Right cardiac atrium (tissue), 5 donors: ENCODE data around the gene AGBL4. TPM values are rescaled to one million over a fixed set of nuclear protein-coding genes. Genes with fewer than 3 reads are reported as not detected.

Experiments used
- ATAC-seq, 2 donors: fragments of 200-7000 bp; cut with Tn5 transposase; one replicate each; pipeline versions ENCODE4 v1.8.0 to v1.9.1; 2020; ENCODE audit warnings: moderate library complexity in 2 of 2, mild to moderate bottlenecking in 1 of 2
- DNase-seq, 3 donors: peaks; one replicate each; pipeline ENCODE4 v3.0.0-alpha.2; 2020
- H3K27ac ChIP-seq: one replicate; pipeline ENCODE4 v1.5.1; 2013; ENCODE audit warnings: mild to moderate bottlenecking, low read length, control low read depth, moderate library complexity
- H3K27me3 ChIP-seq: one replicate; pipeline ENCODE4 v1.6.1; 2013; ENCODE audit not compliant: control insufficient read depth, insufficient read depth
- H3K4me1 ChIP-seq: one replicate; pipeline ENCODE4 v1.6.1; 2013; ENCODE audit warnings: low read length; ENCODE audit not compliant: control insufficient read depth, insufficient read depth
- H3K4me3 ChIP-seq: one replicate; pipeline ENCODE4 v1.5.1; 2013; ENCODE audit warnings: low read length, control low read depth
- H3K9me3 ChIP-seq: one replicate; pipeline ENCODE4 v1.6.1; 2013; ENCODE audit warnings: low read length; ENCODE audit not compliant: control insufficient read depth
- WGBS: extraction: QIAGEN DNeasy Blood & Tissue Kit; methylation state at CpG from one replicate; pipeline ENCODE4 v1.1.7; 2013; 5-methylcytosine and 5-hydroxymethylcytosine counted together
- intact Hi-C, 4 donors: fragments of 100-400 bp; cut with DNase I; formaldehyde crosslinking; loops; one replicate each; pipeline versions ENCODE4 v1.11.0 to v1.14.0; 2022 to 2023
- polyA plus RNA-seq: library from polyadenylated mRNA; stranded (reverse); fragments of 200-250 nt; gene quantifications from one replicate; pipeline ENCODE4 v1.2.3, GENCODE V29; 2013
- total RNA-seq, 4 donors: library from RNA; stranded (reverse); fragmentation: NEBNext Ultra II Directional; extraction: Animal tissue kit (Norgen Biotek cat#: 25700); gene quantifications; one replicate each; pipeline ENCODE4 v1.2.1, GENCODE V29; 2021
- donor health status: healthy with polysubstance abuse.
- donor health status: DM: no; HTN: yes; CAD: no.
- donor health status: DM: no; HTN: no; CAD: no.
- donor health status: DM: no; HTN: yes; CAD: no; lungs with severe emphysema.
- donor health status: DM: yes; HTN: yes; CAD: no.

Gene AGBL4
- total and polyA plus RNA-seq, 5 donors, result 1.1 to 4.3 (median 4.0) TPM

DNA sequence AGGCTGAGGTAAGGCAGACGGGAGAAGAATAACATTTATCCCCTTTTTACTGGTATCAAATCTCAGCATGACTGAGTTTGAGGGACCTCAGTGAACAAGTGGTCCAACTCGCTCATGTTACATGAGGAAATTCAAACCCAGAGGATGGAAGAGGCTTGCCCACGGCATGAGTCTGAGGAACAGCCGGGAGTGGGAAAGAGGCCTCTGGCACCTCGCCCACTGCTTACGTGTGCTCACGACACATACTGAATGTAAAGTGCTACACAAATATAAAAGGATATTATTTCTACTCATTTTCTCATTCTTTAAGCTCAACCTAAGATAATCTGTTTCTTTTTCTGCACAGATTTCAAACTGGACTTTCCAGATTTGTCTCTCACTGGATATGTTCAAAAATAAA, 1261.8 kb downstream of the AGBL4 start:
- DNase-seq, result peak in 2 of 3 donors; percentile 22 to 62
- Histone ChIP-seq H3K4me3 (no peak overlapping the region), H3K27me3 (no peaks in the 10 kb centered on the region), H3K9me3 (no peaks in the 10 kb centered on the region), H3K4me1 (no peaks in the 10 kb centered on the region), H3K27ac (no peak overlapping the region)
- WGBS, result 73% methylated on average over 7 of the region's 7 CpGs
- intact Hi-C loops, result no loop called here
- ATAC-seq, result no peak

DNA sequence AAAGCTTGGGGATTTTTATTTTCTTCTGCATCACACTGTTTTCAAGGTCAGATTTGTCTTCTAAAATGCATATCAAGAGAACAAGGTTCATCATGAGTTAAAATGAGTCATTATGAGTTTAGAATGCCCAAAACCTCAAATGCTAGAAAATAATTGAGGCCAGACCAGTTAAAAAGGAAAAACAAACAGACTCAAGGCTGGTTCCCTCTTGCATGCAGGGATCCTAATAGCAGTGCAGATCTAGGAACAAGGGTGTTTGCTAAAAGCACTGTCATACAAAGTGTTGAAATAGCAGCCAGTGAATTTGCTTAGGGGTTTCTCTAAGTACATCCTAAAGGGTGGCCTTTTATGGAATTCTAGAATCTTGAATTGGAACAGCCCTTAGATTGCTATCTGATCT, 1262.3 kb downstream of the AGBL4 start:
- H3K4me1 ChIP-seq, result no peaks in the 10 kb centered on the region
- H3K9me3 ChIP-seq, result no peaks in the 10 kb centered on the region
- no peak for ATAC-seq
- H3K27me3 ChIP-seq, result no peaks in the 10 kb centered on the region
- H3K27ac ChIP-seq, result no peak overlapping the region
- H3K4me3 ChIP-seq, result no peak overlapping the region
- no peak for DNase-seq
- intact Hi-C loops, result no loop called here

DNA sequence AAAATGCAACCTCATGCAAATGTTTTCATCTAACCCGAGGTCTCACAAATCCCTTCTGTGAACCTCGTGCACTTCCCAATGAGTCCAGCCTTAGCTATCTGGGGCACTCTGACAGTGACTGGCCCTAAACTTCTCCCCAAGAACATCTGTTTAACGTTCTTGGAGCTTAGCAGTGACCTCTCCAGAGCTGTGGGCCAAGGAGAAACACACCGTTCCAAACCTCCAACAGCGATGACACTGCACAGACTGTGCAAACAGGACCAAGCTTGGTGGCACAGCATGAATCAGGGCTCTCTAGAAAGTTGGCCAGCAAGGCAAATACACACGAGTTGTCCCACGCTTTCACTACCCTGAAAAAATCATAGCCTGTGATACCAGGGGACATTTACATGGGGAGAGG, 1262.9 kb downstream of the AGBL4 start:
- WGBS, result 76% methylated on average over 7 of the region's 7 CpGs
- no peak overlapping the region for H3K27ac ChIP-seq
- DNase-seq, result no peak
- no peak for ATAC-seq
- no peaks in the 10 kb centered on the region for H3K4me1 ChIP-seq
- H3K9me3 ChIP-seq, result no peaks in the 10 kb centered on the region
- intact Hi-C loops, result no loop called here
- no peaks in the 10 kb centered on the region for H3K27me3 ChIP-seq
- H3K4me3 ChIP-seq, result no peak overlapping the region

DNA sequence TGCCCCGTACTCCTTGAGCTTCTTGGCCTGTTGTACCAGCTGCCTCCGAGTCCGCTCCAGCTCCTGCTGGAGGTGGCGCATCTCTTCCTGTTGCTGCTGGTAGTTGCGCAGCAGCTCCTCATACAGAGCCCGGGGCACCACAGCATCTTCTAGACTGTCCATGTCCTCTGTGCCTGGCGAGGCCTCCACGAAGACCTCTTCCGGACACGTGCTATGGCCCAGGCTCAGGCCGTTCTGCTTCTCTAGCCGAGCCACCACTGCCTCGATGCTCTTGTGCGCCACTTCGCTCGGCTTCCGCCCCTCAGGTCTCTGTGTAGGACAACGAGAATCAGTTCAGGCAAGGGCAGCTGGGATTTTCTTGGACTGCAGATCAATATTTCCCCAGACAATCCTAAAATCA, 1264.8 kb downstream of the AGBL4 start:
- DNase-seq (no peak), ATAC-seq (no peak)
- 98% methylated on average over 18 of the region's 18 CpGs for WGBS
- Histone ChIP-seq H3K27me3 (no peaks in the 10 kb centered on the region), H3K4me3 (no peak overlapping the region), H3K9me3 (no peaks in the 10 kb centered on the region), H3K4me1 (no peaks in the 10 kb centered on the region), H3K27ac (no peak overlapping the region)
- intact Hi-C loops, result no loop called here

DNA sequence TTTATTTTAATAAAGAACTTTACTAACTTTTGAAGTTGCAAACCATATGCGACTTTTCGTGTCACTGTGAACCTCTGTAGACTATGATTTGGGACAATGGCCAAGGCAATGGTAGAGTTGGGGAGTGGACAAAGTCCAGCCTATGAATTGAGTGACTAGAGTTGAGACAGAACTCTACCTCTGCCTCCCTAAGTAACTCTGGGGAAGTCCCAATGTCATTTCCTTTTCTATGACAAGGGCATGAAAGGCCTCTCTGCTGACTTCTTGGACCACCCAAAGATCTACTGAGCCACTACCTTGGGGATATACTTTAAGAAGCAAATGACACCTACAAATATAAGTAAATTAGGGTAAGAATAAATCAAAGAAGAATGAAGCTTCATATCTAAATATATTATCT, 1266.4 kb downstream of the AGBL4 start:
- Histone ChIP-seq H3K4me1 (no peaks in the 10 kb centered on the region), H3K9me3 (no peaks in the 10 kb centered on the region), H3K4me3 (no peak overlapping the region), H3K27me3 (no peaks in the 10 kb centered on the region), H3K27ac (no peak overlapping the region)
- intact Hi-C loops, result no loop called here
- DNase-seq (no peak), ATAC-seq (no peak)
- 97% methylated on average over 2 of the region's 2 CpGs for WGBS

DNA sequence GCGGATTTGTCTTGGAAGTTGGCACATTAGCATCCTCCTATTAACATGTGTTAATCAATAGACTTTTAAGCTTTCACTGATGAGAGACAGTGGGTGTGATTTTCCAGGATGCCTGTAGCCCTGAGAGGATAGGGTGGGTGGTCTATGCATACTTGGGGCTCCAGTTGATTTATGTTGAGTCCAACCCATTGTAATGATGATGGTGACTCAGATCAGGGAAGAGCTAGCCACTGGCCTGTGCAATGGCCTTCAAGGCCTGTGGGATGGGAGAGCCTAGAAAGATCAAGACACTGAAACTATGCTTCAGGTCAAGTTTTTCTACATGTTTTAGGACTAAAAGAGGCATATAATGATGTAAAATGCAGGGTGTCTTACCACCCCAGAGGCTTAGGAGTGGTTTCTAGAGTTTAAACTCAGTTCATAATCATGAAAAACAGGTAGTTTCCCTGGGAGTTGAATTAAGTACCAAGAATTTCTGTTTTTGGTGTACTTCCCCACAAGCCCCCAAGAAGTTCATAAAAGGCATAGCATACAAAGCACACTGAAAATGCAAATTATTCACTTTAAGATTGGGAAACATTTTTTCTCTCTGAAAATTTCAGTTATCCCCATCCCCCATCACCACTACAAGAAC, 1267.0 kb downstream of the AGBL4 start:
- WGBS, result 97% methylated on average over 1 of the region's 1 CpG
- H3K4me3 ChIP-seq, result no peak overlapping the region
- H3K27ac ChIP-seq, result no peak overlapping the region
- ATAC-seq (no peak), DNase-seq (no peak)
- H3K4me1 ChIP-seq, result peaks cover 2% of the 10 kb centered on the region
- no peaks in the 10 kb centered on the region for H3K9me3 ChIP-seq
- H3K27me3 ChIP-seq, result no peaks in the 10 kb centered on the region
- intact Hi-C loops, result no loop called here

DNA sequence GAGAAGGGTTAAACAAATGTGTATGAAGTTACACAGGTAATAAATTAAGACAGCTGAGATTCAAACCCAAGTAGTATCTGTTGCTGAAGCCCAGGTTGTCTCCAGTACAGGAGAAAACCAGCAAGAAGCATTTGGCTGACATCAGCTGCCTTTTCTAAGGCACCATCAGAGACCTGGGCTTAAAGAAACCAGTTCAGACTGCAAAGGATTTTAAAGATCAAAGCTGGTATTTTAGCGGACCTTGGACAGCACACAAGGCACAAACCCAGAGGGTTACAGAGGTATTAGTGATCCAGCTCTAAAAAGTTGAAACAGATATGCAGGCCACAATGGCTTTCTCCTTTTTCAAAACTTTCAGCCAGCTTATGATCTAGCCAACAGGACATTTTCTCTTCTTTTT, 1270.5 kb downstream of the AGBL4 start:
- Histone ChIP-seq H3K27ac (no peak overlapping the region), H3K9me3 (no peaks in the 10 kb centered on the region), H3K4me3 (no peak overlapping the region), H3K27me3 (no peaks in the 10 kb centered on the region), H3K4me1 (peaks cover 2% of the 10 kb centered on the region)
- intact Hi-C loops, result no loop called here
- 95% methylated on average over 1 of the region's 1 CpG for WGBS
- no peak for ATAC-seq
- DNase-seq, result no peak

DNA sequence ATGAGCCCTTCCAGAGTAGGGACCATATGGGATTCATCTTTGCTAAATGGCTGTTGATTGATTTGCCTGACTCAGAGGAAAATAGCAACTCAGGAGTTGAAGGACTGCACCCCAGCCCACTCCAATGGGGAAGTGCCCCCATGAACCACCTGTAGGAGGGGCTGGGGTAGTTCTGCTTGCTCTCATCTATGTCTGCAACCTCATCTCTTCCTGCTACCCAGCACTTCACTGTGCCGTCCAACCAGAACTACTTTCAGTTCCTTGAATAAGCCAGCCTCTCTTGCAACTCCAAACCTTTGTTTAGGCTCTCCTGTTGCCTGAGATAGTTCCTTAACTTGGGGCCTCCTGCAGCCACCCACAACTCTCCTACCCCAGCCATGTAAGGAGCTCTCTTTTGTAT, 1273.6 kb downstream of the AGBL4 start:
- H3K4me1 ChIP-seq, result peaks cover 2% of the 10 kb centered on the region
- no peak overlapping the region for H3K4me3 ChIP-seq
- WGBS, result 86% methylated on average over 1 of the region's 1 CpG
- no peaks in the 10 kb centered on the region for H3K27me3 ChIP-seq
- H3K27ac ChIP-seq, result no peak overlapping the region
- ATAC-seq (no peak), DNase-seq (no peak)
- no peaks in the 10 kb centered on the region for H3K9me3 ChIP-seq
- intact Hi-C loops, result no loop called here

DNA sequence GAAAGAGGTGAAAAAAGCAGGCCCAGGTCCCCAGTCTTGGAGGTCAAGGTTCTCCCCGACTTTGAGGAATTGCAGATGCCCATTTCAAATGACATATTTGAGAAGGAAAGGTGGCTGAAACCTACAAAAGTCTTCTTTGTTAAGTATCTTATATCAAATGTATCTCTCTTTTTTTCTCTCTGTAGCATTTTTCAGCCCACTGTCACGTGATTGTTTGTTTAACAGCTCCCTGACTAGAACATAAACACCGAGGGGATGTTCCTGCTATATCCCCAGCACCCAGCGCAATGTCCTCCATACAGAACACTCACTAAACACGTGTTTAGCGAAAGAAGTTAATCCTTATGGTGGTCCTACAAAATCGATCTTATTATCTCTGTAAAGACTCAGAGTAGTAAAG, 1274.7 kb downstream of the AGBL4 start:
- H3K27ac ChIP-seq, result no peak overlapping the region
- no peak overlapping the region for H3K4me3 ChIP-seq
- H3K9me3 ChIP-seq, result no peaks in the 10 kb centered on the region
- H3K4me1 ChIP-seq, result peaks cover 2% of the 10 kb centered on the region
- intact Hi-C loops, result no loop called here
- ATAC-seq, result no peak
- 90% methylated on average over 7 of the region's 7 CpGs for WGBS
- DNase-seq, result no peak
- H3K27me3 ChIP-seq, result no peaks in the 10 kb centered on the region

DNA sequence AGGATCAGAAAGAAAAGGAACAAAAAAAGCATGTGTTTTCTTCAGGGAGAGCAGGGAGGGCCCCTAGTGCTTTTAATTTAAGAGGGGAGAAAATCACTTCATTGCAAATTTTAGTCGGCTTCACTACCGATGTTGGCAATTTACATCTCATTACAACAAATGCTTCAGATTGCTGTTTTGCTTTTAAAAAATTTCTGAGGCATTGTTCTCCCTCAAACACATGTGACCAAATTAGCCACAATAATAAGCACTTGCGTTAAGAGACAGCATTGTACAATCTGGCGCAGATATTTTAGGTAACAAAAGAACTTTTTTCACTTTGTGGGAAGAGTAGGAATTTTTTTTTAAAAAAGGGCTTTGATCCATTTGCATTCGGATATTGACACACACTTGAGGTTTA, 1276.8 kb downstream of the AGBL4 start:
- Histone ChIP-seq H3K4me1 (peaks cover under 1% of the 10 kb centered on the region), H3K4me3 (no peak overlapping the region), H3K27me3 (no peaks in the 10 kb centered on the region), H3K9me3 (no peaks in the 10 kb centered on the region), H3K27ac (no peak overlapping the region)
- 83% methylated on average over 5 of the region's 5 CpGs for WGBS
- DNase-seq, result no peak
- intact Hi-C loops, result no loop called here
- ATAC-seq, result no peak

DNA sequence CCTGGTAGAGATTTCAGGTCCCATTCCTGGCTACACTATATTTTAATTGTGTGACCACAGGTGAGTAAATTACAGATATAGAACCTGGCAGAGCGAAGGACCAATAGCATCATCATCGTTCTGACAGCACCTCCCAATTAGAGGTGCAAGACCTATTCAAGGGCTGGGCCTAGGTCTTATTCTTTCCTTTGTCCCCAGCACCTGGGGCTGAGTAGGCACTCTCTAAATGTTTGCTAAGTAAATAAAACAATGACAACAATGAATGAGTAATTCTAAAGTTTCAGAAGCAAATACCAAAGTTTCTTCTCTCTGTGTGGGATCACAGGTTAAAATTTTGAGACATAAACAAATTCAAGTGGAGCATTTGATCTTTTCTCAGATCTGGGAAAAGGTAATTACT, 1279.7 kb downstream of the AGBL4 start:
- 90% methylated on average over 2 of the region's 2 CpGs for WGBS
- H3K9me3 ChIP-seq, result no peaks in the 10 kb centered on the region
- H3K27me3 ChIP-seq, result no peaks in the 10 kb centered on the region
- DNase-seq, result no peak
- ATAC-seq, result no peak
- H3K4me3 ChIP-seq, result no peak overlapping the region
- intact Hi-C loops, result no loop called here
- H3K27ac ChIP-seq, result no peak overlapping the region
- no peaks in the 10 kb centered on the region for H3K4me1 ChIP-seq

DNA sequence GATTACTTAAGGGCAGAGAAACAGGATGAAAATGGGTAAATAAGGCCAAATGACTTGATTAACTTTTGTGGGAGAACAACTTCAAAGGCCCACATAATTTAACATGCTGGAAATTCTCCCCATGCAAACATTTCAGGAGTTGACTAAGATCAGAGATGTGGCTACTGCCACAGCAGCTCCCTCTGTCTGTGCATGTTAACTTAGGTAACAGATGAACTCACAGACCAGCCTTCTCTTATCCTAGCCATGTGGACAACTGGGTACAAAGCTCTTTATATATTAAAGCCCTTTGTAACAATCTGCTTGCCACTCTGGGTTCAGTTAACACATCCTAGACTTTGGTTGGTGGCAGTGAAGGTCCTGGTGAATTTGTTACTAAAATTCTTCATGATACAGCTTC, 1280.3 kb downstream of the AGBL4 start:
- no peaks in the 10 kb centered on the region for H3K4me1 ChIP-seq
- H3K4me3 ChIP-seq, result no peak overlapping the region
- ATAC-seq, result no peak
- DNase-seq, result no peak
- H3K27me3 ChIP-seq, result no peaks in the 10 kb centered on the region
- H3K9me3 ChIP-seq, result no peaks in the 10 kb centered on the region
- intact Hi-C loops, result no loop called here
- H3K27ac ChIP-seq, result no peak overlapping the region
